HCT116 (cell line): ENCODE data around the gene SRGAP3. TPM values are rescaled to one million over a fixed set of nuclear protein-coding genes. Genes with fewer than 3 reads are reported as not detected.

Experiments used
- ATAC-seq: fragments of 200-7000 bp; cut with Tn5 transposase; 2 replicates; pipeline ENCODE4 v1.9.1; 2020; ENCODE audit warnings: mild to moderate bottlenecking, moderate library complexity
- BruUV-seq: library from RNA; stranded (reverse); fragments of 400-500 nt; replicated peaks from 2 replicates; lab custom pipeline; 2021; lab: Mats Ljungman, UMichigan
- CTCF ChIA-PET: fragments of 300-600 bp; sonication (Branson Sonifier 250); formaldehyde crosslinking; loops from one replicate; lab custom pipeline; 2021; ENCODE audit warnings: antibody characterized with exemption; lab: Charles Lee
- POLR2A ChIA-PET: fragments of 300-600, 350-600 bp; sonication (Branson Sonifier 250); formaldehyde crosslinking; loops from one replicate; lab custom pipeline; 2021; ENCODE audit warnings: antibody characterized with exemption; lab: Charles Lee
- RAD21 ChIA-PET, 2 experiments: fragments of 300-600 bp; sonication (Branson Sonifier 250); formaldehyde crosslinking; loops; one replicate each; lab custom pipeline; 2023; ENCODE audit warnings: low total read pairs in 2 of 2; ENCODE audit not compliant: uncharacterized antibody in 2 of 2, unreplicated experiment in 2 of 2, low non-redundant PET in 1 of 2; lab: Charles Lee
- DNase-seq: peaks from one replicate; pipeline ENCODE4 v3.0.0-alpha.2; 2010; ENCODE audit warnings: low read depth, low spot score
- H2AFZ ChIP-seq: fragments of 200-600 bp; shearing (Covaris generic), sonication (generic); 2 replicates; pipeline ENCODE4 v1.6.1; 2017; ENCODE audit warnings: low read depth, mixed run types, mixed read lengths, antibody characterized with exemption, low read length; ENCODE audit not compliant: poor library complexity, severe bottlenecking
- H3K27ac ChIP-seq: 2 replicates; pipeline ENCODE4 v1.5.1; 2012; ENCODE audit warnings: low read depth, low read length
- H3K27me3 ChIP-seq: fragments of 200-600 bp; sonication (generic); 2 replicates; pipeline ENCODE4 v1.6.1; 2016; ENCODE audit warnings: mixed run types, low read length, mixed read lengths; ENCODE audit not compliant: insufficient read depth
- H3K36me3 ChIP-seq, 2 experiments: fragments of 200-500 bp in 1 of 2; fragments of 200-600 bp in 1 of 2; sonication (Bioruptor generic) in 1 of 2; sonication (generic) in 1 of 2; 2 replicates each; pipeline versions ENCODE4 v1.5.1 to v1.6.1; 2014 to 2016; ENCODE audit warnings: low read length in 2 of 2, inconsistent platforms in 1 of 2, mixed read lengths in 1 of 2, mixed run types in 1 of 2; ENCODE audit not compliant: insufficient read depth in 2 of 2, control insufficient read depth in 1 of 2
- H3K4me1 ChIP-seq, 2 experiments: fragments of 200-600 bp in 1 of 2; sonication (generic) in 1 of 2; 2 replicates each; pipeline versions ENCODE4 v1.5.1 to v1.6.1; 2012 to 2017; ENCODE audit warnings: low read length in 2 of 2, inconsistent platforms in 1 of 2, mild to moderate bottlenecking in 1 of 2, mixed read lengths in 1 of 2, mixed run types in 1 of 2, moderate library complexity in 1 of 2; ENCODE audit not compliant: insufficient read depth in 2 of 2, control insufficient read depth in 1 of 2
- H3K4me2 ChIP-seq: fragments of 200-600 bp; sonication (generic); 2 replicates; pipeline ENCODE4 v1.6.1; 2017; ENCODE audit warnings: mixed run types, low read length, mixed read lengths
- H3K4me3 ChIP-seq, 2 experiments: fragments of 200-600 bp in 1 of 2; sonication (generic) in 1 of 2; replicated peaks in 1 of 2; 2 replicates each; pipeline ENCODE4 v1.5.1; 2011 to 2016; ENCODE audit warnings: low read length in 2 of 2, control low read depth in 1 of 2, low read depth in 1 of 2, mild to moderate bottlenecking in 1 of 2, mixed read lengths in 1 of 2, mixed run types in 1 of 2
- H3K79me2 ChIP-seq: fragments of 200-600 bp; sonication (generic); 2 replicates; pipeline ENCODE4 v1.6.1; 2017; ENCODE audit warnings: mild to moderate bottlenecking, mixed run types, low read length, moderate library complexity, mixed read lengths; ENCODE audit not compliant: insufficient read depth
- H3K9ac ChIP-seq: fragments of 200-600 bp; sonication (generic); 2 replicates; pipeline ENCODE4 v1.6.1; 2016; ENCODE audit warnings: low read length, mixed read lengths
- H3K9me2 ChIP-seq: fragments of 200-600 bp; sonication (generic), shearing (Covaris generic); 2 replicates; pipeline ENCODE4 v1.6.1; 2017; ENCODE audit warnings: mixed run types, mild to moderate bottlenecking, moderate library complexity; ENCODE audit not compliant: insufficient read depth
- H3K9me3 ChIP-seq, 2 experiments: fragments of 200-500 bp in 1 of 2; fragments of 200-600 bp in 1 of 2; sonication (Bioruptor generic) in 1 of 2; sonication (generic) in 1 of 2; 2 replicates each; pipeline ENCODE4 v1.6.1; 2014 to 2017; ENCODE audit warnings: low read length in 2 of 2, mixed read lengths in 2 of 2, inconsistent platforms in 1 of 2, low read depth in 1 of 2, mild to moderate bottlenecking in 1 of 2, mixed run types in 1 of 2, moderate library complexity in 1 of 2; ENCODE audit not compliant: control insufficient read depth in 1 of 2, insufficient read depth in 1 of 2
- H4K20me1 ChIP-seq: fragments of 200-600 bp; sonication (generic), shearing (Covaris generic); 2 replicates; pipeline ENCODE4 v1.6.1; 2017; ENCODE audit warnings: mixed run types, mild to moderate bottlenecking, moderate library complexity; ENCODE audit not compliant: insufficient read depth
- CBX3 ChIP-seq: IDR thresholded peaks from 2 replicates; pipeline ENCODE4 v1.6.1; 2012; ENCODE audit warnings: low read depth
- CEBPB ChIP-seq: IDR thresholded peaks from 2 replicates; pipeline ENCODE4 v1.6.1; 2012; ENCODE audit warnings: low read depth
- EGR1 ChIP-seq: IDR thresholded peaks from 2 replicates; pipeline ENCODE4 v1.6.1; 2012; ENCODE audit warnings: low read depth
- EZH2 ChIP-seq: fragments of 200-600 bp; sonication (generic); IDR thresholded peaks from 2 replicates; pipeline ENCODE4 v1.6.1; 2017; ENCODE audit warnings: antibody characterized with exemption, mixed run types
- EZH2phosphoT487 ChIP-seq: fragments of 200-600 bp; IDR thresholded peaks from 2 replicates; pipeline ENCODE4 v1.6.1; 2018; ENCODE audit warnings: antibody characterized with exemption, borderline replicate concordance
- JUND ChIP-seq: IDR thresholded peaks from 2 replicates; pipeline ENCODE4 v1.6.1; 2012
- POLR2AphosphoS5 ChIP-seq: IDR thresholded peaks from 2 replicates; pipeline ENCODE4 v1.6.1; 2011; ENCODE audit warnings: mild to moderate bottlenecking, low read depth, low read length, moderate library complexity
- SP1 ChIP-seq: IDR thresholded peaks from 2 replicates; pipeline ENCODE4 v1.6.1; 2012; ENCODE audit warnings: low read depth
- TCF7L2 ChIP-seq: IDR thresholded peaks from 2 replicates; pipeline ENCODE4 v1.7.0; 2011; ENCODE audit warnings: borderline replicate concordance, inconsistent platforms; ENCODE audit not compliant: insufficient read depth, insufficient read length; ENCODE audit errors: extremely low read depth
- YY1 ChIP-seq: IDR thresholded peaks from 2 replicates; pipeline ENCODE4 v1.6.1; 2011; ENCODE audit warnings: low read length, low read depth, moderate library complexity, mild to moderate bottlenecking; ENCODE audit not compliant: insufficient replicate concordance; ENCODE audit errors: extremely low read depth
- ZFX ChIP-seq: fragments of 450-650 bp; IDR thresholded peaks from 2 replicates; pipeline ENCODE4 v1.6.1; 2017
- ZNF274 ChIP-seq: fragments of 200-500 bp; sonication (Bioruptor generic); IDR thresholded peaks from 2 replicates; pipeline ENCODE4 v1.6.1; 2014; ENCODE audit warnings: mild to moderate bottlenecking, low read depth, low read length, inconsistent platforms
- intact Hi-C: fragments of 100-400 bp; cut with micrococcal nuclease; formaldehyde crosslinking; loops from 2 replicates; pipeline ENCODE4 v1.10.0; 2022
- total RNA-seq: library from RNA; stranded (reverse); gene quantifications from one replicate; pipeline ENCODE4 v1.2.1, GENCODE V29; 2021; ENCODE audit not compliant: unreplicated experiment
- TF ChIP-seq, protein P1 (sequence below): IDR thresholded peaks from 2 replicates; pipeline ENCODE4 v1.6.1; 2011; ENCODE audit warnings: mild to moderate bottlenecking, low read length, moderate library complexity; ENCODE audit not compliant: insufficient replicate concordance; ENCODE audit errors: extremely low read depth
- TF ChIP-seq, protein P2 (sequence below): IDR thresholded peaks from 2 replicates; pipeline ENCODE4 v1.6.1; 2012

Gene SRGAP3
- total RNA-seq, 1 experiment from 2014 or later: 8.3 TPM

DNA sequence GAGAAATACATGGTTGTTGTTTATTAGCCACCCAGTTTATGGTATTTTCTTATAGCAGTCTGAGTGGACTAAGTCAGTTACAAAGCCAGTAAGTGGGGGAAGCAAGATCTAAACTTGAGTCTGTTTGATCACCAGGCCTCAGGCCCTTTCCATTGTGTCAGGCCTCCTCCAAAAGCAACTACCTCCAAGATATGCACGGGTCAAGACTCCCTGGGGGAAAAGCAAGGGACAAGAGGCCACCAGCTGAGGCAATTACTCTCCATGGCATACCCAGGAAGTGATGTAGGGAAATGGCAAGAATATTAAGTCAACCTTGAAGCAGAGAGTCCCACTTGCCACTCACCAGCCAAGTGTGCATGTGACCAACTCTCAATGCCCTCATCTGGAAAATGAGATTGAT is 28.6 kb upstream of the SRGAP3 start:
- RAD21 ChIA-PET: no interaction called here
- peaks cover 2 to 5% of the 10 kb centered on the region in 2 experiments; a peak in 3 of 4 replicates for H3K4me1 ChIP-seq
- H3K9me3 ChIP-seq: no peaks in the 10 kb centered on the region
- no peaks in the 10 kb centered on the region; a peak in 1 of 4 replicates for H3K36me3 ChIP-seq
- no peak for ATAC-seq
- H3K4me2 ChIP-seq: no peak overlapping the region
- H3K79me2 ChIP-seq: no peaks in the 10 kb centered on the region
- TF ChIP-seq, protein P1, sequence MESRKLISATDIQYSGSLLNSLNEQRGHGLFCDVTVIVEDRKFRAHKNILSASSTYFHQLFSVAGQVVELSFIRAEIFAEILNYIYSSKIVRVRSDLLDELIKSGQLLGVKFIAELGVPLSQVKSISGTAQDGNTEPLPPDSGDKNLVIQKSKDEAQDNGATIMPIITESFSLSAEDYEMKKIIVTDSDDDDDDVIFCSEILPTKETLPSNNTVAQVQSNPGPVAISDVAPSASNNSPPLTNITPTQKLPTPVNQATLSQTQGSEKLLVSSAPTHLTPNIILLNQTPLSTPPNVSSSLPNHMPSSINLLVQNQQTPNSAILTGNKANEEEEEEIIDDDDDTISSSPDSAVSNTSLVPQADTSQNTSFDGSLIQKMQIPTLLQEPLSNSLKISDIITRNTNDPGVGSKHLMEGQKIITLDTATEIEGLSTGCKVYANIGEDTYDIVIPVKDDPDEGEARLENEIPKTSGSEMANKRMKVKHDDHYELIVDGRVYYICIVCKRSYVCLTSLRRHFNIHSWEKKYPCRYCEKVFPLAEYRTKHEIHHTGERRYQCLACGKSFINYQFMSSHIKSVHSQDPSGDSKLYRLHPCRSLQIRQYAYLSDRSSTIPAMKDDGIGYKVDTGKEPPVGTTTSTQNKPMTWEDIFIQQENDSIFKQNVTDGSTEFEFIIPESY: no peak
- TF ChIP-seq TCF7L2: no peak
- TF ChIP-seq, all 23 proteins: peak for 0
- H2AFZ ChIP-seq: no peak overlapping the region
- H3K9me2 ChIP-seq: no peaks in the 10 kb centered on the region
- POLR2A ChIA-PET: no interaction called here
- BruUV-seq: no TSS peak
- H3K27me3 ChIP-seq: no peaks in the 10 kb centered on the region
- DNase-seq: no peak
- H4K20me1 ChIP-seq: no peaks in the 10 kb centered on the region
- H3K4me3 ChIP-seq: no peak overlapping the region
- CTCF ChIA-PET: no interaction called here
- intact Hi-C loops: no loop called here
- H3K27ac ChIP-seq: no peak overlapping the region
- no peak overlapping the region for H3K9ac ChIP-seq

DNA sequence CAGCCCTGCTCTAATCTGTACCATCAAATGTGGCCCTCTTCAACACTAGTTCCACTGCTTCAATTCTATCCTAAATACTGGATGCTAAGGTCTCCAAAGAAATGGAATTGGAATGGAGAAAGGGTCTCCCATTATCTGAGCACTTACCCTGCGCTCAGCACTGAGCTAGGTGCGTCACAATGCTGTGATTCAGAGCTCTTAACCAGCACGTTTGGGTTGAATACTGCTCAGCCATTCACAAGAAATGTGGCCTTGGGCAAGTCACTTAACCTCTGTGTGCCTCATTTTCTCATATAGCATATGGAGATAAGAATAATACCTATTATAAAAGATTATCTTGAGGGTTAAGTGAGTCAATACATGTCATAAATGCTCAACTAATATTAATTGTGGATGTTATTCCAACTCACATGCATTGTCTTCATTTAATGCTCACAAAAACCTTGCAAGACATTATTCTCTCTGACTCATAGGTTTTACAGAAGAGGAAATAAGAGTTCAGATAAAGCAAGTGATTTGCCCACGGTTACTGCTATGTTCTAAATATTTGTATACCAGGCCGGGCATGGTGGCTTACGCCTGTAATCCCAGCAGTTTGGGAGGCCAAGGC is 27.4 kb upstream of the SRGAP3 start:
- no peaks in the 10 kb centered on the region for H3K79me2 ChIP-seq
- H3K4me3 ChIP-seq: no peak overlapping the region
- no peaks in the 10 kb centered on the region for H3K9me2 ChIP-seq
- TF ChIP-seq JUND: no peak
- TF ChIP-seq CBX3: no peak
- no peak for TF ChIP-seq POLR2AphosphoS5
- no peak for TF ChIP-seq CEBPB
- TF ChIP-seq EZH2phosphoT487: no peak
- TF ChIP-seq EZH2: no peak
- no peak for TF ChIP-seq ZFX
- no peak for TF ChIP-seq ZNF274
- TF ChIP-seq TCF7L2: no peak
- TF ChIP-seq SP1: no peak
- TF ChIP-seq YY1: no peak
- TF ChIP-seq EGR1: no peak
- TF ChIP-seq, protein P2, sequence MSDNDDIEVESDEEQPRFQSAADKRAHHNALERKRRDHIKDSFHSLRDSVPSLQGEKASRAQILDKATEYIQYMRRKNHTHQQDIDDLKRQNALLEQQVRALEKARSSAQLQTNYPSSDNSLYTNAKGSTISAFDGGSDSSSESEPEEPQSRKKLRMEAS: no peak
- no peaks in the 10 kb centered on the region for H3K36me3 ChIP-seq
- ATAC-seq (no peak), DNase-seq (no peak)
- H2AFZ ChIP-seq: no peak overlapping the region
- POLR2A ChIA-PET: no interaction called here
- intact Hi-C loops: no loop called here
- no peaks in the 10 kb centered on the region for H4K20me1 ChIP-seq
- no TSS peak for BruUV-seq
- no peak overlapping the region for H3K27ac ChIP-seq
- H3K4me1 ChIP-seq: no peaks in the 10 kb centered on the region; a peak in 1 of 4 replicates
- no peaks in the 10 kb centered on the region for H3K9me3 ChIP-seq
- CTCF ChIA-PET: no interaction called here
- no peaks in the 10 kb centered on the region for H3K27me3 ChIP-seq
- H3K9ac ChIP-seq: no peak overlapping the region
- RAD21 ChIA-PET: no interaction called here
- no peak overlapping the region for H3K4me2 ChIP-seq
